HG02840 (cell line): Measurements from ENCODE around the gene DNASE1L1.

Source experiments
- ATAC-seq: cut with Tn5 transposase; IDR thresholded peaks from one replicate; pipeline ENCODE4 v1.9.1; 2021; ENCODE audit warnings: mild to moderate bottlenecking, moderate library complexity, moderate number of reproducible peaks; ENCODE audit not compliant: unreplicated experiment, low FRiP score

Gene DNASE1L1

DNA sequence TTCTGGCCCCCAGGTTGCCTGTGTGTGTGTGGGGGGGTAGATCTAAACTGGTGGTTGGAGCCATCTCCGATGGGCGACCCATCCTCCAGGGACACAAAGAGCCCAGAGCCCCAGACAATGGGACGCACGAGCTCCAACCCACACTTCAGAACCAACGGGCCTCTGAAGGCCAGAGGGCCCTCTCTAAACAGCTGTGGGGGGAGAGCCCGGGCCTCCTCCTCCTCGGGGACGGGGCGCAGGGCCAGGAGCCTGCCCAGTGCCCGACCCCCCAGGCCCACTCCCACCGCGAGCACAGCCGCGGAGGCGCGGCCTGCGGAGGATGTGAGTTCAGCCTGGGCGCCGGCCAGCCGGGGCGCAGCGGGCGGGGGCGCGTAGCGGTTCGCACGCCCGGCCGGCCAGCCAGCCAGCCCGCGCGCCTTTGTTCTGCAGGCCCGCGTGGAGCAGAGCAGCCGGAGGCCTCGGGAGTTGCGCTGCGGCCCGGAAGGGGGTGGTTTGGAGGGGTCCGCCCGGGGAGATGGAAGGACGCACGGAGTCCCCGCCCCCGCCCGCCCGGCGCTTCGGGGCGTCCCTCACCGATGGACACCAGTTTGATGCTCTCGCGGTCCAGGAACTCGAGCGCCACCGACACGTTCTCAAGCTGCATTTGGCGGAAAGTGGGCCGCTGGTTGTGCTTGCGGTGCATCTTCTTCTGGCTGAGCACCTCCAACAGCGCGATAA is 38.6 kb downstream of the DNASE1L1 start:
- no peak for ATAC-seq

DNA sequence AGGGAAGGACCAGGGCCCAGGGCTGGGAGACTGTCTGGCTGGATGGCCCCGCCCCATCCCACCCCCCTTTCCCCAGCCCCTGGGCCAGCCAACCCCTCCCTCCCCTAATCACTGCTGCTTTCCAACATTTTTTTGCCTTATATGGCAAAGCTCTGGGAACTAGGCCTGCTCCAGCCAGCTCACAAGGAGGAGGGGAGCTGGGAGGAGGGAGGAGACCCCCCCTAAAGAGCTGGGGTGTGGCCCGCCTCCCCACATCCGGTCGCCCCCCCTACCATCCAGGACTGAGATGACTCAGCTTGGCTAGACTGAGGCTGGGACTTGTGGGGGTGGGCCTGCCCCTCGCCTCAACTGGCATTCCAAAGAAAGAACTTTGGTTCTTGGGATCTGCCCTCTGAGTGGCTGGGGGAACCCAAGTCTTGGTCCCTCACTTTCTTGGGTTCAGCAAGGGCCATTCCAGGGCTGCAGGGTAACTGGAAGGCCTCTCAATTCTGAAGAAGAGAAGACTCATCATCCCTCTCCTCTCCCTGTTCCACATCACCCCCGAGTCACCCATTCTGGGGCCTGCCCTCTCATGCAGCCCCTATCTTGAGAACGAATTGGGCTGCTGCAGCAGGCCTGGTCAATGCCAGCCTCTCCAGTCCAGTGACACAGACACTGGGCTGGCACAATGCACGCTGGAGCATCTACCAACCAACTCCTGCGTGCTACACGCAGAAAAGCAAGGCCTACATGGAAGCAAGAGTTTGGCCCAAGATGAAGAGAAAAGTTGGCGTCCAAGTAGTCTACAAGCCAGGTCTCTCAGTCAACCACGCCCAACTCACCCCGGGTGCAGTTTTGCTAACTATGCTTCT is 39.4 kb downstream of the DNASE1L1 start:
- no peak for ATAC-seq

DNA sequence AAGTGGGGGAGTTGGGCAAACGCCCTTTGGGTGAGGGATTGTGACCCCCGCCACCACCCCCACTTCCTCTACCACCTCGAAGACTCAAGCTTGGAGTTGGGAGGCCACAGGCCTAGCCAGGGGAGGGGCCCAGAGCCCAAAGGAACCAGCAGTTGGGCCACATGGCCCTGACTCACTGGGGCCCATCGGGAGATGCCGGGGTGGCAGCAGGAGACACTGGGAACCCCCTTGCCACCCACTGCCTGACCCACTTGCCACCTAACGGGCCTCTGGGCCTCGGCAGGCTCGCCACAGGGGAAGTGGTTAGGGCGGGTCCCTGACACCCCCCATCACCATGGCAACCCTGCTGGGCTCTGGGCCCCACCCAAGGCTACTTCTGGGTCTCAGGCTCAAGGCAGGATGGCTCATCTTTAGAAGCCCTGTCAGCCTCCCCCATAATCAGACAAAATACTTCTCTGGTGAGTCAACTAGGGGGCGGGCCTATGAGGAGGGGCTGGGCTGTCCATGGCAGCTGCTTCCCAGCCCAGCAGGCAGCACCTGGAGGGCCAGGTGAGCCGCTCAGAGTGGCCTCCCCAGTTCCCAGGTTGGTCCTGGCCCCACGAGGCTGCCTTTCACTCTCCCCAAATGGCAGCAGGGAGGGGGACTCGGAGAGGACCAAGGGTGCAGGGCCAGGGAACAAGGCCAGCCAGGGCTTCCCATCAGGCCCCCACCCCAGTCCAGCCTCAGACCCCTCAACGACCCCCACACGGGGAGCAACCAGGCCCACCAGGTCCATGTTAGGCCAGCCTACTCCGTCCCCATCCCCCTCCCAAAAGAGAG is 40.2 kb downstream of the DNASE1L1 start:
- ATAC-seq, result no peak

DNA sequence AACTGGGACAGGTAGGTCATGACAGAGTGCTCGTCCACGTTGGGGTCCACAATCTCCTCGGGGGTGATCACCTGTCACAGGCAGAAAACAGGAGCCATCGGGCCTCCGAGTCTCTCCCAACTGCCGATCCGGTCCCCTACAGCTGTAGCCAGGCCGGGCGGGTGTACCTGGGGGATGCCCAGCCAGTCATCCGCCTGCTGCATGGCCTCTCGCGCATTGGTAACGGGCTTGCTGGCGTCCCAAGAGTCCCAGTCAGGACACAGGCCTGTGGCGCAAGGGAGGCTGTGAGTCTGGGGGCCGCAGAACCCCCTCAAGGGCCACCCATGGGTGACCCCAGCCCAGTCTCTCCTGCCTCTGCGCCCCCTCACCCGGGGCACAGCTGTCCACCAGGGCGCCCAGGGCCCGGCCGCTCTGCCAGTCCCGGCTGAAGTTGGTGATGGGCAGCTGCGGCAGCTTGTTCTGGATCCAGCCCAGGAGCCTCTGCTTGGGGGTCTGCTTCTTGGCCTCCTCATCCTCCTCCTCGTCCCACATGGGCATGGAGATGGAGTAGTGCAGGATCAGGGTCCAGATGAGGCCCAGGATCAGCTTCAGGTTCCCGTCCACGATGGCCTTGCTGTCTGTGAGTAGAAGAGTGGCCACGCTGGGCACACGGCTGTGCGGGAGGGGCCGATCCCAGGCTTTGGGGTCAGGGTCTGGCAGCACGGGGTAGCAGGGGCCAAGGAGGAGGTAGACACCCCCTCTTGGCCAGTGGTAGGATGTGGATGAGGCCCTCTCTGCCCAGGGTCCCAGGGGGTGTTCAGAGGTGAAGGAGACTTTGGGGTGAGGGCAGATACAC is 41.4 kb downstream of the DNASE1L1 start:
- ATAC-seq, result no peak

DNA sequence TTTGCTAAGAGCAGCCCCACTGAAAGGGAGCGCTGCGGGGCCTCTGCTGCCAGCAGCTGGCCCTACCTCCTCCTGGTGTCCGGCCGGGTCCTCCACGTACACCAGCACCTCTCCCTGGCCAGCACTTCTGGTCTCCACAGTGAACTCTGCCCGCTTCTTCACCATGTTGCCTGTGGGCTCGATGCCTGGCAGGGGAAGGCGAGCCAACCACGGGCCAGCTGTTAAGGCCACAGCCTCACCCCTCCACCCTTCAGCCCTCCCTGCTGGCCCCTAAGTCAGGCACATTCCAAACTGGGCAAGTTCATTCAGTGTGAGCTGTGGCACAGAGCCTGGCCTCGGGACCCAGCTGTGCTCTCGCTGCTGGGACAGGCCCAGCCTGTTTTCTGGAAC is 42.4 kb downstream of the DNASE1L1 start:
- ATAC-seq, result no peak

DNA sequence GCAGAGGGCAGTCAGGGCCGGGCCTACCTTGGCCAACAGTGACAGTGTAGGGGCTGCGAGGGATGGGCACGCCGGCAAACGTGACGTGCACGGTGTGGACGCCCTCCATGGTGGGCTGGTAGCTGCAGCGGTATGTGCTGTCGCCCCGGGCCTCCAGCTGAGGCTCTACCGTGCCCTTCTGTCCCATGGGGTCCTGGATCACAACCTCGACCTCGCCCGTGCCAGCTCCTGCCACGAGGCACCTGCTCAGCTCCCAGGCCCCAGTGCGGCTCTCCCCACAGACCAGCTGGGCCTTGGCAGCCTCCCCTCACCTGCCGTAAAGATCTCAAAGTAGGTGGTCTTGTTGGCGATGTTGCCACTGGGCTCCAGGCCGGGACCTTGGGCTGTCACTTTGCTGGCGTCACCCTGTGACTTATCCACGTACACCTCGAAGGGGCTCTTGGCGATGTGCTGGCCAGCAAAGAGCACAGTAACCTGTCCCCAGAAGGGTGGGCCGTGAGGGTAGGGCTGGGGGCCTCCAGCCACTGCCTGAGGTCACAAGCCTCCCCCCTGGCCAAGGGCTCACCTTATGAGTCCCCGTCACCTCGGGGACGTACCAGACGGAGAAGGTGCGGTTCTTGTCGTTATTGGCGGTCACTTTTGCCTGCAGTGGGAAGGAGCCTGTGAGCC is 42.9 kb downstream of the DNASE1L1 start:
- no peak for ATAC-seq

DNA sequence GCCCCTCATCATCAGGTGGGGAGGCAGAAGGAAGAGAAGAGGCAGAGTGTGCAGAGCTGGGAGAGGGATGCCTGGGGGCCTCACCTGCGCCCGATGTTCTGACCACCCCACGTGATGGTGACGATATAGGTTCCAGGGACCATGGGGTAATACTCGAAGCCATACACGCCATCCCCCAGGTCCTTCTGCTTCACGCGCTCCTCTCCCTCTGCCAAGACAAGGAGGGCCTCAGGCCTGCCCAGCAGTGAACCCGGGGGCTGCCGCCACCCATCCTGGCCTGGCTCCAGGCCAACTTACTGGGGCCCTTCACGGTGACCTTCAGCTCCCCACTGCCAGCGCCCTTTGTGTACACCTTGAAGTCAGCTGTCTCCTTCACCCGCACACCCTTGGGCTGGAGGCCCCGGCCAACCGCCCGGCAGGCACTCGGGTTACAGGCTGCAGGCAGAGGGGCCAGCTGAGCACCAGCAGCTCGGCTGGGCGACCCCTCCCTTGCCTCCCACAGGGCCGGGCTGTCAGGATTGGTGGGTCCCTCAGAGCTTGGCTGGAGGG is 43.9 kb downstream of the DNASE1L1 start:
- no peak for ATAC-seq

DNA sequence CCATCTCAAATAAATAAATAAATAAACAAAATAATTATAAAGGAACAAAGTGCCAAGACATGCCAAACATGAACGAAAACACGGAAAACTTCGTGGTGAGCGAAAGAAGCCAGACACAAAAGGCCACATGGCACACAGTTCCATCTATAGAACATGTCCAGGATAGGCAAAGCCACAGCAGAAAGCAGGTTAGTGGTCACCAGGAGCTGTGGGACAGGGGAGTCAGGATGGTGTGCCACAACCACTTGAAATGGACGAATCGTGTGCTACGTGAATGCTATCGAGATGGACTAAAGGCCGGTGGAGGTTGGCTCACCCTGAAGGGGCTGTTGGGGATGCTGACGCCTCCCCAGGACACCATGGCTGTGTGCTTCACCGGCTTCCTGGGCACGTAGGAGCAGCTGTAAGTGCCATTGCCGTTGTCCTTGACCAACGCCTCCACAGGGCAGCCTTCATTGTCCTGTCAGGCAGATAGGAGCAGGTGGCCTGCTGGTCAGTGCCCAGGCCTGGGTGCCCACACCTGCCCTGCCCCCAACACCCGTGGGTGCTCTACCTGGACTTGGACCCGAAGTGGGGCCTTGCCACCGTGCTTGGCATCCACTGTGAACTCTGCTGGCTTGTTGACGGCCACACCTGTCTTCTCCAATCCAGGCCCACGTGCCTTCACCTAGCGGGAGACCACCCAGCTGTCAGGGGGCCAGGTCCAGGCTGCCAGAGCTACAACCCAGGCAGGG is 45.2 kb downstream of the DNASE1L1 start:
- ATAC-seq, result no peak

DNA sequence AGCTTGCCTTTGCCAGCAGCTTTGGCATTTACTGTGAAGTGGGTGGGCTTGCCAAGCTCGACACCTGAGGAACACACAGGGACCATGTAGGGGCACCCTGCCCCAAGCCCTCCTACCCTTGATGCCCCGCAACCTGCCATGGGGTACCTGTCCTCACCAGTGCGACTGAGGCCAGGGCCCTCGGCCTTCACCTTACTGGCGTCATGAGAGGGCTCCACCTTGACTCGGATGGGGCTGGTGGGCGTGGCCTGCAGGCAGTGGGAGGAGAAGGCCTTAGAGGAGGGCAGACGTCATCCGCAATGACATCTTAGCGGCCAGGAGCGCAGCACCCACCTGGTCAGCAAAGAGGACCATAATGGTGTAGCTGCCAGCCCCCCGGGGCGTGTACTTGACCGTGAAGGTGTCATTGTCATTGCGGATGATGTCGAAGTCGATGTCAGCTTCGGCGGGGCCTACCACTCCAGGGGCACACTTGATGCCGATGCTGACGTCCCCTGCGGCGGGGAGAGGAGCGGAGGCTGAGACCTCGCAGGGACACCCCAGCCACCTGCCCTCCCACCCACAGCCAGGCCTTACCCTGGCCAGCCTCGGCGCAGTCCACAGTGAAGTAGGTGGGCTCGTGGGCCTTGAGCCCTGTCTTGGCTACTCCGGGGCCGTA is 46.8 kb downstream of the DNASE1L1 start:
- no peak for ATAC-seq

DNA sequence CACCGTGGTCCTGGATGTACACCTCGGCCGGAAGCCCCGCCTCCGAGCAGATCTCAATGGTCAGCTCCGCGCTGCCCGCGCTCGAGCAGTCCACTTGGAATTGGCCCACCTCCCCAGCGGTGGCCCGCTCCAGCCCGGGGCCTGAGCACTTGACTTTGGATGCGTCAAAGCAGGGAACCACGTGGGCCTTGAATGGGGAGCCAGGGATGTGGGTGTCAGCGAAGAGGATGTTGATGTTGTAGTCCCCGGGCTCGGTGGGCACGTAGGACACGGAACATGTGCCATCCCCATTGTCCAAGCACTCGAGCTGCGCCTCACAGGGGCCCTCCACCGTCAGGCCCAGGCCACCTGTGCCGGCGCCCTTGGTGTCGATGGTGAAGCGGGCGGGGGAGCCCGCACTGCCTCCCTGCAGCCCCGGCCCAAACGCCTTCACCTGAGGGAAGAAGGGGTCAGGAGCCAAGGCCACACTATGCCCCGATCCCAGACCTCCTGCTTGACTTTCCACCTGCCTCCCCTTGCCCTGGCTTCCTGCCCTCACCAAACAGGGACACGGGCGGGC is 48.8 kb downstream of the DNASE1L1 start:
- no peak for ATAC-seq

DNA sequence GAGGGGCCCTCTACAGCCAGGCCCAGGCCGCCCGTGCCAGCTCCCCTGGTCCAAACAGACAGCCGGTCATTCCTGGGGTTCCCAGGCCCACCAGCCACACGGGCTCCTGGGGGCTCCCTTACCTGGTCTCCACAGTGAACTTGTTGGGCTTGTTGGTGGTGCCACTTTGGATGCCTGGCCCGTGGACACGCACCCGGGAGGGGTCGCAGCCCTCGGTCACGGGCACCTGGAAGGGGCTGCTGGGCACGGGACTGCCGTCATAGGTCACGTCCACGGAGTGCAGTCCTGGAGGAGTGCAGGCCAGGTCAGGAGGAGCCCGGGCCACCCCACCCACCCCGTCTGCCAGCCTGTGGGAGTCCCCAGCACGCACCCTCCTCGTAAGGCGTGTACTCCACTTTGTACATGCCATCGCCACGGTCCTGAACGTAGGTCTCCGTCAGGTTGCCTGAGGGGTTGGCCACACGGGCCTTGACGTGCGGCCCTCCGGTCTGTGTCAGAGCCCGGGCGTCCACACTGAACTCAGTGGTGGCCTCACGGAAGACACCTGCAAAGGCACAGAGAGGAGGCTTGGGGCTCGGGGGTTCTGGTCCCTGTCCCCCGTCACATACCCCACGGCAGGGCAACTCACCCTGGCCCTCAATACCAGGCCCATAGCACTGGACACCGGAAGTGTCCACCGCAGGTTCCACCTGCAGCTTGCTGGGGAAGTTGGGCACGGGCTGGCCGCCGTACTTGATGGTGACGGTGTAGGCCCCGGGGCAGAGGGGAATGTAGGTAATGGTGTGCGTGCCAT is 49.5 kb downstream of the DNASE1L1 start:
- no peak for ATAC-seq

DNA sequence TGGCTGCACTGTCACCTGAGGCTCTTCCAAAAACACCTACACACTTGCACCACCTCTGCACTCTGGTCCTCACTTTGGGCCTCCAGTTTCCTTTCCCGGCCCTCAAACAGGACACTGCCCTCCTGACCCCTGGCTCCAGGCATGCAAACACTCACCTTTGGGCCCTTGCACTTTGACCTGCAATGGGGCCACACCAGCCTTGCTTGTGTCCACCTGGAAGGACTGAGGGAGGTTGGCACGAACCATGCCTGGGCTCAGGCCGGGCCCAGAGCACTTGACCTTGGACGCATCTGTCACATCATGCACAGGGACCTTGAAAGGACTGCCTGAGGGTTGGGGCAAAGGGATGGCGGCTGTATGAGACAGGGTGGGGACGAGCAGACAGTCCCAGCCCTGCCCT is 50.2 kb downstream of the DNASE1L1 start:
- ATAC-seq, result no peak

DNA sequence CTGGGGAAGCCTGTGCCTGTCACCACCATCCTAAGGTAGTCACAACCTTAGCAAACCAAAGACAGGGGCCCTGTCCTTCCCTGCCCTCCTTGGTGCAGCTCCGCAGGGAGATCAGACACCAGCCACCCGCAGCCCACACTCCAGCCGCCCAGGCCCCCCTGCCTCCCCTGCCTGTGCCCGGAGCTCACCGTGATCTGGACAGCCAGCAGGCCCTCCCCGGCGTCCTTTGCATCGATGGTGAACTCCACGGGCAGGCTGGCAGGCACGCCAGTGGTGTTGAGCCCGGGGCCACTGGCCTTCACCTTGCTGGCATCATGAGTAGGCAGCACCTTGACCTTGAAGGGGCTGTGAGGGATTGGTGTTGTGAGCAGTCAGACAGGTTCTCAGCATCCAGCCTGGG is 51.0 kb downstream of the DNASE1L1 start:
- ATAC-seq, result no peak

DNA sequence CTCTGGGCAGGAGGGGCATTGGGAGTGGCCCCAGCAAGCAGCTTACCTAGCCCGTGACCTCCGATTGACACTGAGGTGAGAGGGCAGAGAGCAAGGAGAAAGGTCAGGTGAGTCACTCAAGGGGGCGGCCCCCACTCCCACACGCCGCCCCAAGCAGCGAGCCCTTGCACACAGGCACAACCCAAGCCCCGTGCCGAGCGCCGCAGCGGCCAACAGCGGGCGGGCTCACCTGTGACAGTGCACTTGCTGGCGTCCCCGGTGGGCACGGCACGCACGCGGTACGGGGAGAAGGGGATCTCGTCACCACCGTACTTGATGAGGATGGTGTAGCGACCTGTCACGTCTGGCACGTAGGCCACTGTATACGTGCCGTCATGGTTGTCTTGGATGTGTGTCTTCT is 51.8 kb downstream of the DNASE1L1 start:
- ATAC-seq, result no peak

DNA sequence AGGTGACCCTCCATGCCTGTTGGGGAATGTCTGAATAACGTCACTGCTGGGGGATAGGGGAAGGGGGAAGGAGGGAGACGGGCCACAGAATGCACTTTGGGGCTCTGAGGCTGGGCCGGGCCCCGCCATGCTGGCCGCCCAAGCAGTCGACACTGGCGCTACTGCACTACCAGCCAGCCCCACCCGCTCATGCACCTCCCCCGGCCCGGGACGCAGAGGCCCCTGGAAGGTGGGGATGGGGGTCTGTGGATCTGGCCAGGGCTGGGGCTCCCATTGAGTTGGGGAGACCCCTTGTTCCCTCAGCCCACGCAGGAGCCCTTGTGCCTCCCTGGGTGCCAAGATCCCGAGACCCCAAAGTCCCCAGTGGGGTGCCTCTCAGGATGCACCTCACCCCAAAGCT is 52.5 kb downstream of the DNASE1L1 start:
- no peak for ATAC-seq

DNA sequence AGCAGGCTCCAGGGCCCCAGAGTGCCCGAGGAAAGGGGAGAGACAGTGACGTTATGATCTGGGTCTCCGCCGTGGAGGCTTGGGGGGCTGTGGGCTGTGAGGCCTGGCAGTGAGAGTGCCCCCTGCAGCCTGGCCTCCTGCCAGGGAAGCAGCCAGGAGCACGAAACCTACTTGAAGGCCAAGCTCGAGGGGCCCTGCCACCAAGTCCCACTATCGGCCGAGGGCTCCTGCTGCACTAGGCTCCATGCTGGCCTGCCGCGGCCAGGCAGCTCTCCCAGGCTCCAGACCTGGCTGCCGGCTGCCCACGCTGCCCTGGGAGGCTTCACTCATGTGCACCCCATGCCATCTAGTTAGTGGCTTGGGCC is 53.3 kb downstream of the DNASE1L1 start:
- no peak for ATAC-seq

DNA sequence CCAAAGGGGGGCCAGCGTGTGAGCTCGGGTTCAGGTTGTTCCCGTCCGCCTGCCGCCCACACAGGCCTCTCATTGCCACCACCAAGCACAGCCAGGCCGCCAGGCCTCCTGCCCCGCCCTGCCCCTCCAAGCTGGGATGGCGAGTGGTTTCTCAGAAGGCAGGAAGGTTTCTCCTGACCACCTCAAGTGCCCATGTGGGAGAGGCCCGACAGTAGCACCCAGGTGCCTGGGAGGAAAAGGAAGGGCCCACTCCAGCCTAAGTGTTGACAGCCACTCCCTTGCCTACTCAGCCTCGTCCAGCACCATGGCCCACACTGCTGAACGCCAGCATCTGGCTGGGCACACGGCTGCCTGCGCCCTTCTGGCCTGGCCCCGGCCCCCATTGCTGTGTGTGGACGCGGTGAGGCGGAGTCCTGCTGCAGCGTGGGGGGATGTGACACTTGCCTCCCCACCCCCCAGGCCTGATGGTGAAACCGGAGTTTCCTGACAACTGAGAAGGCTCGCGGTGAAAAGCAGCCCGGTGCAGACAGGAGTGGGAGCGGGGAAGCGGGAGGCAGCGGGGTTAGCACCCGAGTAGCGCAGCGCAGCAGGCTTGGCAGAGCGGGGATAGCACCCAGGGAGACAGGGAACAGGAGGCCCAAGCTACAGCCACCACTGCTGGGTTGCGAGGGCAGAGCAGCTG is 53.8 kb downstream of the DNASE1L1 start:
- no peak for ATAC-seq
